ENCODE data around the gene MYO5B. TPM values are rescaled to one million over a fixed set of nuclear protein-coding genes. Genes with fewer than 3 reads are reported as not detected.
"Not testable (repeated sequence)": the region's sequence is repeated elsewhere in the genome, so short reads cannot be mapped to it uniquely, and the experiment has no call there.

The MYO5B gene
- polyA plus RNA-seq, 1 donor from 2014 or later, result 0.42 TPM

DNA sequence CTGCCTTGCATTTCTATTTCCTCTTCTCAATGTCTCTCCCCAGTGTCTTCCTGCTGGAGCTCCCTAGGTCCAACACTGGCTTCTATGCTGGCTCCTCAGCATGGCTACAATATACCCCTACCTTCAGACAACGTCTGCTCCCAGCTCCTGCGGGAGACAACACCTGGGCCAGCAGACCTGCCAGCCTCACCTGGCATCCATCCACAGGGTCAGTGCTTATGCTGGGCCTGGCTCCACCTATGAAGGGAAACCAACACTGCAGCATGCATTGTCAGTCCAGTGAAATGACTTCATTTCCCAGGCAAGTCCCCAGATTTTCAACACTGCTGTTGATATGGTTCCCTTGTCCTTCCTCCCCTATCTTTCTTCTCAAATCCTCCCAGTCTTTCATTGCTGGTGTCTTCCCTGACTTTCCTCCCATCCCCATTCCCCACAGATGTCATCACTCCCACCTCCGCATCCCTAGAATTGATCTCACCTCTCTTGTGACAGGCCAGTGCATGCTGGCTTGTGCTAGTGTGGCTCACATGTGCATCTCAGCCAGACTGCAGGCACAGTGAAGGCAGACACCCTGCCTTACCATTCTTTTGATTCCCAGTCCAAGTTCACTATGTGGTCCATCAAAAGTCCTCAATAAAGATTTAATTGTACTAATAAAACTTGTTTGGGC, 98.0 kb downstream of the MYO5B start:
- no peaks in the 10 kb centered on the region for H4K20me1 ChIP-seq (ENCODE audit: insufficient read depth)
- H3K4me2 ChIP-seq (ENCODE audit: low read length), result no peak overlapping the region
- H3K36me3 ChIP-seq (ENCODE audit: insufficient read depth, low read length), result no peaks in the 10 kb centered on the region
- no peak overlapping the region for H3K9ac ChIP-seq (ENCODE audit: low read length)
- no peak overlapping the region for H3K4me3 ChIP-seq (ENCODE audit: low read length)
- no peaks in the 10 kb centered on the region for H3K9me2 ChIP-seq (ENCODE audit: insufficient read depth, low read length)
- no peaks in the 10 kb centered on the region for H3K79me2 ChIP-seq (replicated peaks; ENCODE audit: insufficient read depth, low read length)
- no peaks in the 10 kb centered on the region for H3K27me3 ChIP-seq (ENCODE audit: insufficient read depth, low read depth, low read length)
- H3K9me3 ChIP-seq (ENCODE audit: low read length), result no peaks in the 10 kb centered on the region
- no peaks in the 10 kb centered on the region for H3F3A ChIP-seq (ENCODE audit: insufficient read depth, low read length, poor library complexity, severe bottlenecking)
- H3K27ac ChIP-seq (ENCODE audit: low read length), result no peak overlapping the region
- TF ChIP-seq, protein P1, sequence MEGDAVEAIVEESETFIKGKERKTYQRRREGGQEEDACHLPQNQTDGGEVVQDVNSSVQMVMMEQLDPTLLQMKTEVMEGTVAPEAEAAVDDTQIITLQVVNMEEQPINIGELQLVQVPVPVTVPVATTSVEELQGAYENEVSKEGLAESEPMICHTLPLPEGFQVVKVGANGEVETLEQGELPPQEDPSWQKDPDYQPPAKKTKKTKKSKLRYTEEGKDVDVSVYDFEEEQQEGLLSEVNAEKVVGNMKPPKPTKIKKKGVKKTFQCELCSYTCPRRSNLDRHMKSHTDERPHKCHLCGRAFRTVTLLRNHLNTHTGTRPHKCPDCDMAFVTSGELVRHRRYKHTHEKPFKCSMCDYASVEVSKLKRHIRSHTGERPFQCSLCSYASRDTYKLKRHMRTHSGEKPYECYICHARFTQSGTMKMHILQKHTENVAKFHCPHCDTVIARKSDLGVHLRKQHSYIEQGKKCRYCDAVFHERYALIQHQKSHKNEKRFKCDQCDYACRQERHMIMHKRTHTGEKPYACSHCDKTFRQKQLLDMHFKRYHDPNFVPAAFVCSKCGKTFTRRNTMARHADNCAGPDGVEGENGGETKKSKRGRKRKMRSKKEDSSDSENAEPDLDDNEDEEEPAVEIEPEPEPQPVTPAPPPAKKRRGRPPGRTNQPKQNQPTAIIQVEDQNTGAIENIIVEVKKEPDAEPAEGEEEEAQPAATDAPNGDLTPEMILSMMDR (IDR thresholded peaks at IDR 0.05; ENCODE audit: poor library complexity, severe bottlenecking), result no peak
- no peak for TF ChIP-seq EP300 (conservative IDR thresholded peaks at IDR 0.05; ENCODE audit: poor library complexity, severe bottlenecking)
- no peak for TF ChIP-seq TAF1 (IDR thresholded peaks at IDR 0.05; ENCODE audit: low read depth)
- no peak for TF ChIP-seq MXI1 (conservative IDR thresholded peaks at IDR 0.05; ENCODE audit: poor library complexity, severe bottlenecking)
- TF ChIP-seq, protein P2, sequence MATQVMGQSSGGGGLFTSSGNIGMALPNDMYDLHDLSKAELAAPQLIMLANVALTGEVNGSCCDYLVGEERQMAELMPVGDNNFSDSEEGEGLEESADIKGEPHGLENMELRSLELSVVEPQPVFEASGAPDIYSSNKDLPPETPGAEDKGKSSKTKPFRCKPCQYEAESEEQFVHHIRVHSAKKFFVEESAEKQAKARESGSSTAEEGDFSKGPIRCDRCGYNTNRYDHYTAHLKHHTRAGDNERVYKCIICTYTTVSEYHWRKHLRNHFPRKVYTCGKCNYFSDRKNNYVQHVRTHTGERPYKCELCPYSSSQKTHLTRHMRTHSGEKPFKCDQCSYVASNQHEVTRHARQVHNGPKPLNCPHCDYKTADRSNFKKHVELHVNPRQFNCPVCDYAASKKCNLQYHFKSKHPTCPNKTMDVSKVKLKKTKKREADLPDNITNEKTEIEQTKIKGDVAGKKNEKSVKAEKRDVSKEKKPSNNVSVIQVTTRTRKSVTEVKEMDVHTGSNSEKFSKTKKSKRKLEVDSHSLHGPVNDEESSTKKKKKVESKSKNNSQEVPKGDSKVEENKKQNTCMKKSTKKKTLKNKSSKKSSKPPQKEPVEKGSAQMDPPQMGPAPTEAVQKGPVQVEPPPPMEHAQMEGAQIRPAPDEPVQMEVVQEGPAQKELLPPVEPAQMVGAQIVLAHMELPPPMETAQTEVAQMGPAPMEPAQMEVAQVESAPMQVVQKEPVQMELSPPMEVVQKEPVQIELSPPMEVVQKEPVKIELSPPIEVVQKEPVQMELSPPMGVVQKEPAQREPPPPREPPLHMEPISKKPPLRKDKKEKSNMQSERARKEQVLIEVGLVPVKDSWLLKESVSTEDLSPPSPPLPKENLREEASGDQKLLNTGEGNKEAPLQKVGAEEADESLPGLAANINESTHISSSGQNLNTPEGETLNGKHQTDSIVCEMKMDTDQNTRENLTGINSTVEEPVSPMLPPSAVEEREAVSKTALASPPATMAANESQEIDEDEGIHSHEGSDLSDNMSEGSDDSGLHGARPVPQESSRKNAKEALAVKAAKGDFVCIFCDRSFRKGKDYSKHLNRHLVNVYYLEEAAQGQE (IDR thresholded peaks at IDR 0.05; ENCODE audit: borderline replicate concordance), result no peak
- no peak for TF ChIP-seq RAD21 (conservative IDR thresholded peaks at IDR 0.05)
- no peak for TF ChIP-seq SMC3 (conservative IDR thresholded peaks at IDR 0.05; ENCODE audit: poor library complexity)
- no peak for TF ChIP-seq POLR2AphosphoS5 (IDR thresholded peaks at IDR 0.05)
- TF ChIP-seq EZH2 (IDR thresholded peaks at IDR 0.05; ENCODE audit: borderline replicate concordance, insufficient read depth, low read length, poor library complexity, severe bottlenecking), result no peak
- no peak overlapping the region for H2AFZ ChIP-seq (ENCODE audit: low read depth, low read length)

DNA sequence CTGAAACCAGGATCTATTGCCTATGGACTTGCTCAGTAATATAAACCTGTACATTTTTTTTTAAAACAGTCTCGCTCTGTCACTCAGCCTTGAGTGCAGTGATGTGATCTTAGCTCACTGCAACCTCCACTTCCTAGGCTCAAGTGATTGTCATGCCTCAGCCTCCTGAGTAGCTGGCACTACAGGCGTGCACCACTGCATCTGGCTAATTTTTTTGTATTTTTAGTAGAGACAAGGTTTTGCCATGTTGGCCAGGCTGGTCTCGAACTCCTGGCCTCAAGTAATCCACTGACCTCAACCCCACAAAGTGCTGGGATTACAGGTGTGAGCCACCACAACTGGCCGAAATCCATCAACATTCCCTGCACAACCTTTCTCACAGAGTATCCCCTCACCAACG, 100.2 kb downstream of the MYO5B start:
- H4K20me1 ChIP-seq (ENCODE audit: insufficient read depth); H3K9me3 ChIP-seq (ENCODE audit: low read length); H3K36me3 ChIP-seq (ENCODE audit: insufficient read depth, low read length); H3K4me3 ChIP-seq (ENCODE audit: low read length); H3K79me2 ChIP-seq (replicated peaks; ENCODE audit: insufficient read depth, low read length); H3K27me3 ChIP-seq (ENCODE audit: insufficient read depth, low read depth, low read length); H2AFZ ChIP-seq (ENCODE audit: low read depth, low read length); H3K9ac ChIP-seq (ENCODE audit: low read length); H3F3A ChIP-seq (ENCODE audit: insufficient read depth, low read length, poor library complexity, severe bottlenecking); H3K9me2 ChIP-seq (ENCODE audit: insufficient read depth, low read length); H3K27ac ChIP-seq (ENCODE audit: low read length); H3K4me2 ChIP-seq (ENCODE audit: low read length): not testable (repeated sequence)
